HUES64 (cell line): ENCODE data around the gene SSR3.
"Not testable (repeated sequence)": the region's sequence is repeated elsewhere in the genome, so short reads cannot be mapped to it uniquely, and the experiment has no call there.

Experiments used
- H3K27ac ChIP-seq: 2 replicates; pipeline ENCODE4 v1.7.0; 2013; ENCODE audit warnings: low read depth, low read length, inconsistent platforms
- H3K27me3 ChIP-seq: 2 replicates; pipeline ENCODE4 v1.6.1; 2013; ENCODE audit warnings: mild to moderate bottlenecking, low read length; ENCODE audit not compliant: insufficient read depth
- H3K36me3 ChIP-seq: 2 replicates; pipeline ENCODE4 v1.6.1; 2013; ENCODE audit warnings: mild to moderate bottlenecking, low read length; ENCODE audit not compliant: insufficient read depth
- H3K4me1 ChIP-seq: 2 replicates; pipeline ENCODE4 v1.6.1; 2013; ENCODE audit warnings: mild to moderate bottlenecking, low read length, moderate library complexity; ENCODE audit not compliant: insufficient read depth
- H3K4me3 ChIP-seq: 2 replicates; pipeline ENCODE4 v1.5.1; 2013; ENCODE audit warnings: mild to moderate bottlenecking, low read length, moderate library complexity
- H3K9ac ChIP-seq: 2 replicates; pipeline ENCODE4 v1.6.1; 2013; ENCODE audit warnings: mild to moderate bottlenecking, low read depth, low read length
- H3K9me3 ChIP-seq: 2 replicates; pipeline ENCODE4 v1.6.1; 2013; ENCODE audit warnings: low read depth, low read length; ENCODE audit not compliant: insufficient read depth
- WGBS: fragments of 150-250, 120-280 bp; methylation state at CpG from one replicate; pipeline ENCODE4 v1.1.7; 2013; ENCODE audit warnings: missing lambda C conversion rate; 5-methylcytosine and 5-hydroxymethylcytosine counted together

SSR3 gene

DNA sequence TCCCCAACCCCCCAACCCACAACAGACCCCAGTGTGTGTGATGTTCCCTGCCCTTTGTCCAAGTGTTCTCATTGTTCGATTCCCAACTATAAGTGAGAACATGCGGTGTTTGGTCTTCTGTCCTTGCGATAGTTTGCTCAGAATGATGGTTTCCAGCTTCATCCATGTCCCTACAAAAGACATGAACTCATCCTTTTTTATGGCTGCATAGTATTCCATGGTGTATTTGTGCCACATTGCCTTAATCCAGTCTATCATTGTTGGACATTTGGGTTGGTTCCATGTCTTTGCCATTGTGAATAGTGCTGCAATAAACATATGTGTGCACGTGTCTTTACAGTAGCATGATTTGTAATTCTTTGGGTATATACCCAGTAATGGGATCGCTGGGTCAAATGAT is 34.9 kb upstream of the SSR3 start:
- H3K4me1 ChIP-seq, H3K27ac ChIP-seq, H3K27me3 ChIP-seq, H3K9ac ChIP-seq, H3K9me3 ChIP-seq, H3K36me3 ChIP-seq, H3K4me3 ChIP-seq: not testable (repeated sequence)
- 99% methylated on average over 5 of the region's 5 CpGs for WGBS

DNA sequence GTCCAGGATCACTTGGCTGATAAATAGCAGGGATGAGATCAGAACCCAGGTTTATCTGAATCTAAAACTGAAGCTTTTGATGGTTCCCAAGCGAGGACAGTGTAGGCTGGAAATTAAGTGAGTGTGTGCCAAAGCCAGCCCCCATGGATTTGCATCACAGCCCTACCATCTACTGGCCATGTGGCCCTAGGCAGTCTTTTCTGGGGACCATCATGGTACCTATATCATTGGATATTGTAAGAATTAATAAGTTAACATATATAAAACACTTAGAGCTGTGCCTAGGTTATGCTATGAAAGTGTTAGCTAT is 32.8 kb upstream of the SSR3 start:
- Histone ChIP-seq H3K4me3 (no peak overlapping the region), H3K27ac (no peak overlapping the region), H3K4me1 (no peaks in the 10 kb centered on the region), H3K36me3 (no peaks in the 10 kb centered on the region), H3K27me3 (no peaks in the 10 kb centered on the region), H3K9me3 (no peaks in the 10 kb centered on the region), H3K9ac (no peak overlapping the region)
- 6% methylated on average over 1 of the region's 1 CpG for WGBS

DNA sequence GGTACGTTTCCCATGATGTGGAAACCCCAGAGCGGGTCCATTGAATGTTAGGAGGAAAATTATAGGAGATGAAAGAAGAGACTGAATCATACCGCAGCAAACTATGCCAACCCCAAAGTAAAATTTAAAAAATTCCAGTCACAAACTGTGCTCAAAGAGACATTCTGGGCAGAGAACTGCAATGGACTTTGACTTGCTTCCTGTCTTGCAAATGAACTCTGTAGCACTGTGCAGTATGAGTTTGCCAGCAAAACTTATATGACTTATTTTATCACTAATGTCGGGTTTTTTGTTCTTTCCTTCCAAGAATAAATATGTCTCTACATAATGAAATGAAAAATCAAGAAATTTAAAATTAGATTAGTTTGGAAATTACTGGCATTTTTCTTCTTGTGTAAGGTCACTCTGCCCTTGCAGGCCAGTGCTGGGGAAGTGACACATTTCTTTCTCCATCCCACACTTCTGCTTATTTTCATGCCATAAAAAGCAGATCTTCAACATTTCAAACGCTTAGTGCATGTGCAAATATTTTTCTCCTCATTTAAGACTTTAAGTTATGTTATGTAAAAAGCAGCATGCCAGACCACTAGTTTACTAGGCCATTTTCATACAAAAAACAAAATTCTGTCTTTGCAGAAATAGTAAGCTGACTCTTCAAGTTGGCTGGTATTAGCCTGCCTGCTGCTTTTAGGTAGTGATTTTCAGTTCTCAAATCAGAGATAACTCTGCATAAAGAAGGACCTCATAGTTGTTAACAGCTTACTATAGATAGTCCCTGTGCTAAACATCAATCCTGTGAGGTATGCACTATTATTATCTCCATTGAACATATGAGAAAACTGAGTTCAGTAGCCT is 32.2 kb upstream of the SSR3 start:
- H3K27me3 ChIP-seq: no peaks in the 10 kb centered on the region
- no peaks in the 10 kb centered on the region for H3K9me3 ChIP-seq
- no peak overlapping the region for H3K4me3 ChIP-seq
- no peak overlapping the region for H3K27ac ChIP-seq
- 86% methylated on average over 4 of the region's 5 CpGs for WGBS
- no peaks in the 10 kb centered on the region for H3K4me1 ChIP-seq
- H3K9ac ChIP-seq: no peak overlapping the region
- no peaks in the 10 kb centered on the region for H3K36me3 ChIP-seq

DNA sequence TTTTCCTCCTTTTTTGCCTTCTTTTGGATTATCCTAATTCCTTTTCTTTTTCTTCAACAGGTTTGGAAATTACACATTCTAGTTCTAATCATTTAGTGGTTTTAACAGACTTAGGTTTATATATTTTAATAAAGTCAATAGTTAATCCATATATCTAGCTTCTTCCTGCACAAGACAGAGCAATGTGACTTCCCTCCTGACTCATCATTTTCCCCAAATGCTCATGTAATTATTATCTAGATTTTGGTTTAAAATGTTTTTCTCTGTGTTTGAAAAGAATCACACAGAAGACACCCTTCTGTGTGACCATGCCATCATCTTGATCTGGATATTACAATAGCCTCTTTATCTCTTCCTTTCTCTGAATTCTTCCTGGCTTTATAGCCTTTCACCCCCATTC is 28.6 kb upstream of the SSR3 start:
- H3K27me3 ChIP-seq: no peaks in the 10 kb centered on the region
- H3K4me1 ChIP-seq: no peaks in the 10 kb centered on the region
- H3K9ac ChIP-seq: no peak overlapping the region
- H3K36me3 ChIP-seq: no peaks in the 10 kb centered on the region
- H3K9me3 ChIP-seq: no peaks in the 10 kb centered on the region
- H3K4me3 ChIP-seq: no peak overlapping the region
- H3K27ac ChIP-seq: no peak overlapping the region

DNA sequence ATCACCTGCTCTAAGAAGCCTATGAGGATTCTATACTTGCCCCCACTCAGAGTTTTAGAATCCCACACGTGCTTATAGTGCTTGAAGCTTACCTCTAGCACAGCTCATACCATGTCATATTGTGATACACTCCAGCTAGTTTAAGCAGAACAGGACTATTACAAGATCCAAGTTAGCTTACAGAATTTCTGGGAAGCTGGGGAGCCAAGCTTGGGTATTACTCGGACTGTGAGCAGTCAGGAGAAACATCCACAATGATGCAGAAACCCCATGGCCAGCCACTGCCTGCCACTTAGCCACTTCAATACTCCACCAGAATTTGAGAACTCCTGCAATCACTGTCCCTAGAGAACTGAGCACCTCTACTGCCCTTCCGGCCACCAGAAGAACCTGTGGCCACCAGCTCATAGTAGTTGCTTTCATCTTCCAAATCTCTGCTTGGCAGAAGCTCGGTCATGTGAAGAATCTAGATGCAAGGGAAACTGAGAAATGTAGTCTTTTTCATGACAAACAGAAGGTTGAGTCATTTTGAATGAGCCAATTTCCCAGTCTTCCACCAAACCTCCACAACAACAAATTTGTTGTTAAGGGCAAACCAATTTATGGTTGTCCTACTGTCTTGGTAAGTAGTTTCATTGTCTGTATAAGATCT is 27.7 kb upstream of the SSR3 start:
- H3K27me3 ChIP-seq: no peaks in the 10 kb centered on the region
- WGBS: 89% methylated on average over 4 of the region's 4 CpGs

DNA sequence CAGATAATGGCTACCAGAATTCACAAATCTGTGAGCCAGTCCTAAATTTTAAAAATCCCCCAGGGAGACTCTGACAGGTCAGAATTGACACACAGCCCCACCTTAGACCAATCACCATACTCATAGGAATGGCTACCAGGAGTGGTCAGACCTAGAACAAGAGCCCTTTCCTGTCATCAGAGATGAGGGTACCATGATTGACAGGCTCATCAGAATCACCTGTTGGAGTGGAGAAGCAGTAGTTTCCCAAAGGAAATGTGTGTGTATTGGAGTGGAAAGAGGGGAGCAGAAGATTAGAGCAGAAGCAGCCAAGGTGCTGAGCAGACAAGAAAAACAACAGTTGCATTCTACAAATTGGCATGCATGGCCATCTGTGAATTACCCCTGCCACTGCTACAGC is 27.0 kb upstream of the SSR3 start:
- Histone ChIP-seq H3K4me1 (no peaks in the 10 kb centered on the region), H3K36me3 (no peaks in the 10 kb centered on the region), H3K9ac (no peak overlapping the region), H3K27me3 (no peaks in the 10 kb centered on the region), H3K9me3 (no peaks in the 10 kb centered on the region), H3K4me3 (no peak overlapping the region), H3K27ac (no peak overlapping the region)

More for the DNA sequence above, 27.7 kb upstream of the SSR3 start:
- Histone ChIP-seq H3K9me3 (no peaks in the 10 kb centered on the region), H3K4me1 (no peaks in the 10 kb centered on the region), H3K36me3 (no peaks in the 10 kb centered on the region), H3K4me3 (no peak overlapping the region), H3K9ac (no peak overlapping the region), H3K27ac (no peak overlapping the region)

DNA sequence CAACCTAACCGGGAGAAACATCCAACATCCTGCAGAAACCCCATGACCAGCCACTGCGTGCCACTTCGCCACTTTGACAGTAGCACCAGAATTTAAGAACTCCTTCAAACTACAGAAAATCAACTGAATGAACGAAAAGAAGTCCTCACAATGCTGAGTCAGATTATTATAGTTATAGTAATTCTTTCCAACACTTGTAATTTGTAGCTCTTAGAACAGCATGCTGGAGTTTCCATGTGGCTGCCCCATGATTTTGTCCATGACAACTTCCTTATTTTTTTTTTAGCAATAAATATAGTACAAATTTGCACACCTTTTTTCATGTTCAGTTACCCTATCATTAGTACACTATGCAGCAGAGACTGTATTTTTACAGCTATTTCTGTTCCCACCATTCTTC is 26.1 kb upstream of the SSR3 start:
- Histone ChIP-seq H3K27me3 (no peaks in the 10 kb centered on the region), H3K4me3 (no peak overlapping the region), H3K27ac (no peak overlapping the region), H3K36me3 (no peaks in the 10 kb centered on the region), H3K9ac (no peak overlapping the region), H3K9me3 (no peaks in the 10 kb centered on the region), H3K4me1 (no peaks in the 10 kb centered on the region)
- WGBS: 96% methylated on average over 4 of the region's 4 CpGs

DNA sequence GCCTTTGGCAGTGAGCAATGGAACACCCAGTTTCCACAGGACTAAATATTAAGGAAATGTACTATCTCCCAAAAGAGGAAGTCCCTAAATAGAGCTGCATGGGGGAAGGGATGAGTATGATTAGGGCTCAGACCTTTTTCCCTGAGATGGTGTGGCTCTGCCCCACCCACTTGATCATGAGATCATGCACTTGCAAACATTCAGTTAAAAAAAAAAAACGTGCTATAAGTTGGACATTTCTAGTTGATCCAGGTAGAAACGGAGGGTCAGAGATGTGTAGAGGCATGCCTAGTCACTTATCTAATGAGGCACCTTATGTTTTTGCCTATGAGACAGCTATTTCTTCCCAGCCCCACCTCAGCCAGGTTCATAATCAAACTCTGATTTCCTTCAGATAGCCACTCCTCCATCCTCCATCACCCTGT is 24.5 kb upstream of the SSR3 start:
- H3K4me1 ChIP-seq: 0 out of 2 replicates have a peak, but pooled peaks cover 5% of the 10 kb centered on the region
- no peak overlapping the region for H3K4me3 ChIP-seq
- 82% methylated on average over 2 of the region's 2 CpGs for WGBS
- H3K9ac ChIP-seq: no peak overlapping the region
- H3K36me3 ChIP-seq: no peaks in the 10 kb centered on the region
- no peaks in the 10 kb centered on the region for H3K9me3 ChIP-seq
- H3K27ac ChIP-seq: no peak overlapping the region
- no peaks in the 10 kb centered on the region for H3K27me3 ChIP-seq

DNA sequence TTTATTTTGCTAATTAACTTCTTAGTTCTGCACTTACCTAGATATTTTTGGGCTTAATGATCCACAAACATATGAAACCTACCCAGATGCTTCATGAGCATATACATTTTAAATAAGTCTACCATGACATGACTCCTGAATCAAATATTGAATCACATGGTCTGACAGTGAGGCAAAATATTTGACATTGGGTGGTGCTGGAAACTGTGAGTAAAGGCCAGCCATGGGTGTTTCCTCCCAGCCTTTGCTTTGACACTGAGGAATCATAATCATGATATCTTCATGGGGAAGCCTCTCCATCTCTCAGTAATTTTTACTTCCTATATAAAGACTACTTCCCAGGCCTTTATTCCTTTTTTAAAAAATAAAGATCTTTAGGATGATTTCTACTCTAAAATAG is 22.8 kb upstream of the SSR3 start:
- H3K4me1 ChIP-seq: 0 out of 2 replicates have a peak, but pooled peaks cover 5% of the 10 kb centered on the region
- no peak overlapping the region for H3K27ac ChIP-seq
- H3K4me3 ChIP-seq: no peak overlapping the region
- H3K9ac ChIP-seq: no peak overlapping the region
- H3K9me3 ChIP-seq: no peaks in the 10 kb centered on the region
- H3K36me3 ChIP-seq: no peaks in the 10 kb centered on the region
- no peaks in the 10 kb centered on the region for H3K27me3 ChIP-seq

DNA sequence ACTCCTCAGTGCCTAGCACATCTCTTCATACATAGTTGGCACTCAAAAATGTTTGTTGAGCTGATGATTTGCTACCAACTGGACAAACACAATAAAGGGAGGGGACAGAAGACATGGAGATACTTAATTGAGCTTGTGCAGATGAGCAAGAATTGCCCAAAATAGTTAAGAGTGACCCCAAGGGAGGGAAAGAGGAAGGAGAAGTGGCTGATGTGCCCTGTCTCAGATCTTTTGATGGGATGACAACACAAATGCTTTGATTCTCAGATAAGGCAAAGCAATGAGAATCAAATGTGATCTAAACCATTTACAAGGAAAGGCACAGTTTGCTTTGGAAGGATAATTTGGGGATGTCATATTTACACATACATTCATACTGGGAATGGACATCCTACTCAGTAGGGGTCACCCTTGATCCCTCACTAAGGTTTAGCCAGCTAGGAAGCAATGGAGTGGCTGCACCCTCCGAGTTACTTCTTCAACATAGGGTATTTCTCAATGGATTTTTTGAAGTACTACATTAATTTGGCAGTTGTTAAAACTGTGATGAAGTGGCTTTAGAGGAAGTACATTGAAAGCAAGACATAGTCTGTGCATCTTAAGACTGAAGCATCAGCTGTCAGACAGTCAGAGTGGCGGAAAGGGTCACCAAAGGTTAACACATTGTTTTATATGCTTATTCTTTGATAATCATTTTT is 21.9 kb upstream of the SSR3 start:
- Histone ChIP-seq H3K36me3 (no peaks in the 10 kb centered on the region), H3K4me1 (0 out of 2 replicates have a peak, but pooled peaks cover 5% of the 10 kb centered on the region), H3K4me3 (no peak overlapping the region), H3K9ac (no peak overlapping the region), H3K27ac (no peak overlapping the region), H3K9me3 (no peaks in the 10 kb centered on the region), H3K27me3 (no peaks in the 10 kb centered on the region)
- WGBS: 89% methylated on average over 2 of the region's 2 CpGs

DNA sequence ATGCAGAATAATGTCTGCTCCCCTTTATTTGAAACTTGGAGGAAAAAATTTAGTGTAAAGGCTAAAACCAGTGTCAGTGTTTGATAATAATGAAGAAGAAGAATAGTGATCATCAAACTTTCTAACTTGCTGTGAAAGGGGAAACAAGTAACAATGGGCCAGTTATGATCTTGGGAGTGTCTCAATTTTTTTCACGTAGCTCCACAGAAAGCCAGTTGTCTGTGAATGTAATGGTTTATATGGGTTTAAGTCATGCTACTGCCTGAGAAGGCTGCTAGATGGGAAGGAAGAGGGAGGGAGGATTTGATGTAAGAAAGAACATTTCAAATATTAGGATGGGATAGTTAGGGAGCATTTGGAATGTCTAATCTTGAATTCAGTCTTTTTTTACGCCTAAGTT is 21.1 kb upstream of the SSR3 start:
- no peaks in the 10 kb centered on the region for H3K27me3 ChIP-seq
- H3K9ac ChIP-seq: no peak overlapping the region
- no peak overlapping the region for H3K27ac ChIP-seq
- 94% methylated on average over 2 of the region's 2 CpGs for WGBS
- H3K9me3 ChIP-seq: no peaks in the 10 kb centered on the region
- no peaks in the 10 kb centered on the region for H3K36me3 ChIP-seq
- no peak overlapping the region for H3K4me3 ChIP-seq
- H3K4me1 ChIP-seq: 0 out of 2 replicates have a peak, but pooled peaks cover 5% of the 10 kb centered on the region
